WTC11 (cell line): ENCODE data around the gene RBM39.

Source experiments
- E2F5 ChIP-seq: sonication (generic); formaldehyde crosslinking; IDR thresholded peaks from 2 replicates; pipeline ENCODE4 v1.8.1; 2022; ENCODE audit warnings: mild to moderate bottlenecking, moderate library complexity, missing genetic modification reagents
- ERG ChIP-seq: fragments of 250-450 bp; sonication (Bioruptor Pico); IDR thresholded peaks from 2 replicates; pipeline ENCODE4 v1.8.0; 2021; ENCODE audit warnings: mild to moderate bottlenecking
- ETV6 ChIP-seq: sonication (generic); formaldehyde crosslinking; IDR thresholded peaks from 2 replicates; pipeline ENCODE4 v1.8.1; 2022; ENCODE audit warnings: mild to moderate bottlenecking, missing genetic modification reagents
- IRF1 ChIP-seq: sonication (generic); formaldehyde crosslinking; IDR thresholded peaks from 2 replicates; pipeline ENCODE4 v1.8.0; 2023; ENCODE audit warnings: missing genetic modification reagents
- MXD4 ChIP-seq: fragments of 250-450 bp; sonication (Bioruptor Pico); IDR thresholded peaks from 2 replicates; pipeline ENCODE4 v1.8.0; 2021; ENCODE audit warnings: mild to moderate bottlenecking, moderate library complexity, borderline replicate concordance
- ZNF396 ChIP-seq: fragments of 250-450 bp; sonication (Bioruptor Pico); IDR thresholded peaks from 2 replicates; pipeline ENCODE4 v1.8.0; 2021; ENCODE audit warnings: mild to moderate bottlenecking, moderate library complexity, borderline replicate concordance
- ZSCAN18 ChIP-seq: fragments of 250-450 bp; sonication (Bioruptor Pico); IDR thresholded peaks from 2 replicates; pipeline ENCODE4 v2.1.2; 2022; ENCODE audit warnings: mild to moderate bottlenecking, moderate library complexity
- TF ChIP-seq, protein P1 (sequence below): sonication (generic); formaldehyde crosslinking; IDR thresholded peaks from 2 replicates; pipeline ENCODE4 v1.8.1; 2023; ENCODE audit warnings: mild to moderate bottlenecking, missing genetic modification reagents, borderline replicate concordance
- TF ChIP-seq, protein P2 (sequence below): sonication (generic); formaldehyde crosslinking; IDR thresholded peaks from 2 replicates; pipeline ENCODE4 v1.8.1; 2023; ENCODE audit warnings: mild to moderate bottlenecking, missing genetic modification reagents, moderate library complexity
- TF ChIP-seq, protein P3 (sequence below): sonication (generic); formaldehyde crosslinking; IDR thresholded peaks from 2 replicates; pipeline ENCODE4 v1.8.1; 2022; ENCODE audit warnings: low read depth, mild to moderate bottlenecking, moderate library complexity, missing genetic modification reagents, borderline replicate concordance
- TF ChIP-seq, protein P4 (sequence below): fragments of 200-600 bp; IDR thresholded peaks from 2 replicates; pipeline ENCODE4 v1.8.0; 2022; ENCODE audit warnings: antibody characterized with exemption

- TF ChIP-seq ETV6 (CRISPR knock-in tag) (no peak), IRF1 (CRISPR knock-in tag) (no peak), ZNF396 (no peak), MXD4 (CRISPR knock-in tag) (no peak), ERG (CRISPR knock-in tag) (no peak), E2F5 (CRISPR knock-in tag) (no peak), ZSCAN18 (CRISPR knock-in tag) (no peak)
- TF ChIP-seq, protein P1, sequence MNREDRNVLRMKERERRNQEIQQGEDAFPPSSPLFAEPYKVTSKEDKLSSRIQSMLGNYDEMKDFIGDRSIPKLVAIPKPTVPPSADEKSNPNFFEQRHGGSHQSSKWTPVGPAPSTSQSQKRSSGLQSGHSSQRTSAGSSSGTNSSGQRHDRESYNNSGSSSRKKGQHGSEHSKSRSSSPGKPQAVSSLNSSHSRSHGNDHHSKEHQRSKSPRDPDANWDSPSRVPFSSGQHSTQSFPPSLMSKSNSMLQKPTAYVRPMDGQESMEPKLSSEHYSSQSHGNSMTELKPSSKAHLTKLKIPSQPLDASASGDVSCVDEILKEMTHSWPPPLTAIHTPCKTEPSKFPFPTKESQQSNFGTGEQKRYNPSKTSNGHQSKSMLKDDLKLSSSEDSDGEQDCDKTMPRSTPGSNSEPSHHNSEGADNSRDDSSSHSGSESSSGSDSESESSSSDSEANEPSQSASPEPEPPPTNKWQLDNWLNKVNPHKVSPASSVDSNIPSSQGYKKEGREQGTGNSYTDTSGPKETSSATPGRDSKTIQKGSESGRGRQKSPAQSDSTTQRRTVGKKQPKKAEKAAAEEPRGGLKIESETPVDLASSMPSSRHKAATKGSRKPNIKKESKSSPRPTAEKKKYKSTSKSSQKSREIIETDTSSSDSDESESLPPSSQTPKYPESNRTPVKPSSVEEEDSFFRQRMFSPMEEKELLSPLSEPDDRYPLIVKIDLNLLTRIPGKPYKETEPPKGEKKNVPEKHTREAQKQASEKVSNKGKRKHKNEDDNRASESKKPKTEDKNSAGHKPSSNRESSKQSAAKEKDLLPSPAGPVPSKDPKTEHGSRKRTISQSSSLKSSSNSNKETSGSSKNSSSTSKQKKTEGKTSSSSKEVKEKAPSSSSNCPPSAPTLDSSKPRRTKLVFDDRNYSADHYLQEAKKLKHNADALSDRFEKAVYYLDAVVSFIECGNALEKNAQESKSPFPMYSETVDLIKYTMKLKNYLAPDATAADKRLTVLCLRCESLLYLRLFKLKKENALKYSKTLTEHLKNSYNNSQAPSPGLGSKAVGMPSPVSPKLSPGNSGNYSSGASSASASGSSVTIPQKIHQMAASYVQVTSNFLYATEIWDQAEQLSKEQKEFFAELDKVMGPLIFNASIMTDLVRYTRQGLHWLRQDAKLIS (CRISPR knock-in tag): no peak
- TF ChIP-seq, protein P2, sequence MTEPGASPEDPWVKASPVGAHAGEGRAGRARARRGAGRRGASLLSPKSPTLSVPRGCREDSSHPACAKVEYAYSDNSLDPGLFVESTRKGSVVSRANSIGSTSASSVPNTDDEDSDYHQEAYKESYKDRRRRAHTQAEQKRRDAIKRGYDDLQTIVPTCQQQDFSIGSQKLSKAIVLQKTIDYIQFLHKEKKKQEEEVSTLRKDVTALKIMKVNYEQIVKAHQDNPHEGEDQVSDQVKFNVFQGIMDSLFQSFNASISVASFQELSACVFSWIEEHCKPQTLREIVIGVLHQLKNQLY (CRISPR knock-in tag): no peak
- TF ChIP-seq, protein P3, sequence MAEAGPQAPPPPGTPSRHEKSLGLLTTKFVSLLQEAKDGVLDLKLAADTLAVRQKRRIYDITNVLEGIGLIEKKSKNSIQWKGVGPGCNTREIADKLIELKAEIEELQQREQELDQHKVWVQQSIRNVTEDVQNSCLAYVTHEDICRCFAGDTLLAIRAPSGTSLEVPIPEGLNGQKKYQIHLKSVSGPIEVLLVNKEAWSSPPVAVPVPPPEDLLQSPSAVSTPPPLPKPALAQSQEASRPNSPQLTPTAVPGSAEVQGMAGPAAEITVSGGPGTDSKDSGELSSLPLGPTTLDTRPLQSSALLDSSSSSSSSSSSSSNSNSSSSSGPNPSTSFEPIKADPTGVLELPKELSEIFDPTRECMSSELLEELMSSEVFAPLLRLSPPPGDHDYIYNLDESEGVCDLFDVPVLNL (CRISPR knock-in tag): no peak
- TF ChIP-seq, protein P4, sequence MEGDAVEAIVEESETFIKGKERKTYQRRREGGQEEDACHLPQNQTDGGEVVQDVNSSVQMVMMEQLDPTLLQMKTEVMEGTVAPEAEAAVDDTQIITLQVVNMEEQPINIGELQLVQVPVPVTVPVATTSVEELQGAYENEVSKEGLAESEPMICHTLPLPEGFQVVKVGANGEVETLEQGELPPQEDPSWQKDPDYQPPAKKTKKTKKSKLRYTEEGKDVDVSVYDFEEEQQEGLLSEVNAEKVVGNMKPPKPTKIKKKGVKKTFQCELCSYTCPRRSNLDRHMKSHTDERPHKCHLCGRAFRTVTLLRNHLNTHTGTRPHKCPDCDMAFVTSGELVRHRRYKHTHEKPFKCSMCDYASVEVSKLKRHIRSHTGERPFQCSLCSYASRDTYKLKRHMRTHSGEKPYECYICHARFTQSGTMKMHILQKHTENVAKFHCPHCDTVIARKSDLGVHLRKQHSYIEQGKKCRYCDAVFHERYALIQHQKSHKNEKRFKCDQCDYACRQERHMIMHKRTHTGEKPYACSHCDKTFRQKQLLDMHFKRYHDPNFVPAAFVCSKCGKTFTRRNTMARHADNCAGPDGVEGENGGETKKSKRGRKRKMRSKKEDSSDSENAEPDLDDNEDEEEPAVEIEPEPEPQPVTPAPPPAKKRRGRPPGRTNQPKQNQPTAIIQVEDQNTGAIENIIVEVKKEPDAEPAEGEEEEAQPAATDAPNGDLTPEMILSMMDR: no peak
These were observed 84.8 kb downstream of the RBM39 start for GRCh38 chr20:35657271-35657670.
